PFSK-1 (cell line): Measurements from ENCODE around the gene ZNF213.

Experiments used
- FOXP2 ChIP-seq: optimal IDR thresholded peaks from 2 replicates; pipeline ENCODE3; 2011; ENCODE audit warnings: borderline replicate concordance, control low read depth, inconsistent platforms; ENCODE audit not compliant: insufficient read depth; ENCODE audit errors: extremely low read length, extremely low read depth
- POLR2AphosphoS5 ChIP-seq: IDR thresholded peaks from 2 replicates; pipeline ENCODE4 v1.6.1; 2012; ENCODE audit warnings: low read depth, mild to moderate bottlenecking, control low read depth, low read length, moderate library complexity
- REST ChIP-seq, 2 experiments: IDR thresholded peaks; 2 replicates each; pipeline versions ENCODE4 v1.6.1 to v1.8.0; 2011 to 2012; ENCODE audit warnings: low read depth in 2 of 2, low read length in 2 of 2, control low read depth in 1 of 2, inconsistent platforms in 1 of 2, mild to moderate bottlenecking in 1 of 2, moderate library complexity in 1 of 2; ENCODE audit not compliant: insufficient read depth in 1 of 2
- SIN3A ChIP-seq: IDR thresholded peaks from 2 replicates; pipeline ENCODE4 v1.6.1; 2012; ENCODE audit warnings: mild to moderate bottlenecking, low read length, moderate library complexity, borderline replicate concordance; ENCODE audit not compliant: insufficient read depth
- TAF1 ChIP-seq: IDR thresholded peaks from 2 replicates; pipeline ENCODE4 v1.6.1; 2012; ENCODE audit warnings: low read length, control low read depth, borderline replicate concordance; ENCODE audit not compliant: insufficient read depth

Gene ZNF213

GRCh38 chr16:3180445-3180878 lies 45.6 kb downstream of the ZNF213 start:
- TF ChIP-seq TAF1 (no peak), REST (IDR thresholded peaks at IDR 0.05; ENCODE audit: insufficient read depth in 1 of 2, low read depth in 2 of 2, low read length in 2 of 2) (no peak), POLR2AphosphoS5 (no peak), FOXP2 (no peak), SIN3A (no peak)

- TF ChIP-seq TAF1 (no peak), SIN3A (no peak), FOXP2 (no peak), REST (IDR thresholded peaks at IDR 0.05; ENCODE audit: insufficient read depth in 1 of 2, low read depth in 2 of 2, low read length in 2 of 2) (no peak), POLR2AphosphoS5 (no peak)
Observed at GRCh38 chr16:3182608-3183444, 48.0 kb downstream of the ZNF213 start.

- no peak for TF ChIP-seq FOXP2
- no peak for TF ChIP-seq TAF1
- TF ChIP-seq SIN3A, result no peak
- TF ChIP-seq REST (IDR thresholded peaks at IDR 0.05; ENCODE audit: insufficient read depth in 1 of 2, low read depth in 2 of 2, low read length in 2 of 2), result no peak
- TF ChIP-seq POLR2AphosphoS5, result no peak
Observed at GRCh38 chr16:3183445-3184139, 48.8 kb downstream of the ZNF213 start.

GRCh38 chr16:3186946-3187690 lies 52.3 kb downstream of the ZNF213 start:
- TF ChIP-seq POLR2AphosphoS5, result no peak
- TF ChIP-seq REST (IDR thresholded peaks at IDR 0.05; ENCODE audit: insufficient read depth in 1 of 2, low read depth in 2 of 2, low read length in 2 of 2), result no peak
- TF ChIP-seq TAF1, result no peak
- no peak for TF ChIP-seq SIN3A
- TF ChIP-seq FOXP2, result no peak
